Activated CD4-positive, CD25-positive, alpha-beta regulatory T cell treated with anti-CD3 and anti-CD28 coated beads, Interleukin-2, amount 50 U/mL, for 16 hours (primary cell): ENCODE measurements around the gene SEMA3F.

Source experiments
- DNase-seq: peaks from one replicate; pipeline ENCODE4 v3.0.0-alpha.2; 2020; ENCODE audit warnings: low read depth, low spot score

SEMA3F gene

DNA sequence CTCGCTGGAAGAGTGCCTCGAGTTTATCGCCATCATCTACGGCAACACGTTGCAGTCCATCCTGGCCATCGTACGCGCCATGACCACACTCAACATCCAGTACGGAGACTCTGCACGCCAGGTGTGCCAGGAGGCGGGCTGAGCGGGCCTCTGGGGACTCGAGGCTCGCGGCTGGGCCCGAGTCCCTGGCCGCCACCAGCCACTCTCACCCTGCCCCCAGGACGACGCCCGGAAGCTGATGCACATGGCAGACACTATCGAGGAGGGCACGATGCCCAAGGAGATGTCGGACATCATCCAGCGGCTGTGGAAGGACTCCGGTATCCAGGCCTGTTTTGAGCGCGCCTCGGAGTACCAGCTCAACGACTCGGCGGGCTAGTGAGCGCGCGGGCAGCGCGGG, 38.2 kb downstream of the SEMA3F start:
- no peak for DNase-seq

- DNase-seq, result no peak
Measured at GRCh38 chr3:50193746-50194127, 38.6 kb downstream of the SEMA3F start.

DNA sequence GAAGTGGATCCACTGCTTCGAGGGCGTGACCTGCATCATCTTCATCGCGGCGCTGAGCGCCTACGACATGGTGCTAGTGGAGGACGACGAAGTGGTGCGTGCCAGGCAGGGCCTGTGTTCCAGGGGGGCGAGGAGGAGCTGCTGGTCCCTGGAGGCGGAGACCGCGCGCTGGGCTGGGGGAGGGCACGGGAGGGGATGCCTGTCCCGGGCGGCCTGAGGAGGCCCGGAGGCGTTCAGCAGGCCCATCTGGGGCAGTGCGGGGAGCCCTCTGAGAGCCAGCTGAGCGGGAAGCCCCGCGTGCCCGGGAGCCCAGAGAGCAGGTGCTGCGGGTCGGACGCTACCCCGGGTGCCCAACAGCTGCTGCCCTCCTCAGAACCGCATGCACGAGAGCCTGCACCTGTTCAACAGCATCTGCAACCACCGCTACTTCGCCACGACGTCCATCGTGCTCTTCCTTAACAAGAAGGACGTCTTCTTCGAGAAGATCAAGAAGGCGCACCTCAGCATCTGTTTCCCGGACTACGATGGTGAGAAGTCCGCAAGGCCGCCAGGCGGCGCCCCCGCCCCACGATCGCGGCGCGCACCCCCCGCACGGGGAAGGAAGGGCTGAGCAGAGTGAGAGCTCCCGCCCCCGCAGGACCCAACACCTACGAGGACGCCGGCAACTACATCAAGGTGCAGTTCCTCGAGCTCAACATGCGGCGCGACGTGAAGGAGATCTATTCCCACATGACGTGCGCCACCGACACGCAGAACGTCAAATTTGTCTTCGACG, 39.2 kb downstream of the SEMA3F start:
- peak; percentile 71 for DNase-seq

DNA sequence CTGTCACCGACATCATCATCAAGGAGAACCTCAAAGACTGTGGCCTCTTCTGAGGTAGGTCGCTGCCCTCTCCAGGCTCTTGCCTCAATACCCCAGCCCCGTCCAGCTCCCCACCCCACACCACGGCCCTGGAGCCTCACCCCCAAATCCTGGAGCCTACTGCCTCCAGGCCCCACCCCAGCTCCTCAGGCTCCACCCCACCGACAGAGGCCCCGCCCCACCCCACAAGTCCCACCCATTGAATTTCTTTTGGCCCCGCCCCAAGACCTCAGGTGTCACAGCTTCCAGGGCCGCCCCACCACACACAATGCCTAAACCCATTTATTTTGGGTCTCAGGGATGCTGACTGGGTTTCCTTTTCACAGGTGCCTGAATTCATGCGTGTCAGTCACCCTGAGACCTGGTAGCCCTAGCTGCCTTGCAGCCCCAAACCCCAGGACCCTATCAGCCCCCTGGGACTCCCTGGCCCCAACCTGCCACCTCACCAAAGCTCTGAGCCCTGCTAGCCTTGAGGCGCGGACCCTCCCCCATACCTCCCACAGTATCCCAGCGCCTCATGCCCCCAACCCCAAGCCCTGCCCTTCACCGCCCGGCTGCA, 39.9 kb downstream of the SEMA3F start:
- DNase-seq, result no peak

GRCh38 chr3:50195501-50196252, 40.6 kb downstream of the SEMA3F start:
- no peak for DNase-seq

DNA sequence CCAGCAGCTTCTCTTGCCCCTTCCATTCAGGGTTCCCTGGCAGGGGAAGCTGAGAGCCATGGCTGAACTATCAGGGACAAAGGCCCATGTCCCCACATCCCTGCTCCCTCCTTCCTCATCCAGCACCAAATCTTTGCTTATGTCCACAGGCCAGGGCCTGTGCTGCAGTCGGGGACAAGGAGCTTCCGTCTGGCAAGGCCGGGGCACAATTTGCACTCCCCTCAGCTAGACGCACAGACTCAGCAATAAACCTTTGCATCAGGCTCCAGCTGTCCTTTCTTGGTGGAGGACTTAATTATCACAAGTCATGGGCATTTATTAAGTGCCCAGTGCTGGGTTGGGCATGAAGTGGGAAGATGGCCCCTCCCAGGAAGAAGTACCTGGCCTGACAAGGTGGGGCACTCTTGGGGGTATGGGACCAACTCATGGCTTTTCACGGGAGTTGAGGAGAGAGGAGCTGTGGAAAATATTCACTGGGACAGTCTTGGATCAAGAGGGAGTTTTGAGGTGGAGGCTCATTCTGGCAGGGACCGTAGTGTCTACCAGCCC, 41.2 kb downstream of the SEMA3F start:
- DNase-seq, result no peak

- DNase-seq, result no peak
Measured at GRCh38 chr3:50201573-50202315, 46.6 kb downstream of the SEMA3F start.

- no peak for DNase-seq
Measured at GRCh38 chr3:50202353-50203112, 47.4 kb downstream of the SEMA3F start.

GRCh38 chr3:50203113-50203808, 48.1 kb downstream of the SEMA3F start:
- DNase-seq, result no peak

- no peak for DNase-seq
Measured at GRCh38 chr3:50203809-50204803, 49.0 kb downstream of the SEMA3F start.

DNA sequence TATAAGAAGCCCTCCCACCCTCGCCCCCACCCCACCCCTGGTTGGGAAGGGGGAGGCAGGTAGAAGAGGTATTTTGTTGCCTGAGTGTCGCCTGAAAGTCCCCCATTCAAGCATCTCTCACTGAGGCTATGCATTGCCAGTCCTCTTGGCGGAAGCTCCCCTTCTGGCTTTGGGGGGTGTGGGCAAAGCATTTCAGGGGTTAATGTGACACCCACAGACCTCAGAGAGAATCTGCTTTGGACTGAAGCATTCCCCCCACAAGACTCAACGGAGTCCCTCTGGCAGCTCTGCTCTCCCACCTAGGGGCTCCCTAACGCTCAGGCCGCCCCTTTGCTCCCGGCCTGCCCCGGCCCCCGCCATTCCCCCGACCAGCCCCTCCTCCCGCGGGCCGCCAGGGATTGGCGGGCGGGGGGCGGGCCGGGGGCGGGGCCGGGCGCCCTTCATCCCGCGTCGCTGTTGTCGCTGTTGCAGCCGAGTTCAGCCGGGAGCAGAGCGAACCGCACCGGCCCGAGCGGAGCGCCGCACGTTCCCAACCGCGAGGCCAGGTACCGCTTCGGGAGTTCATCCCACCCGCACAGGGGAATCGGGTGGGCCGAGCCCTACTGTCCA, 49.8 kb downstream of the SEMA3F start, which contains the start of gene SLC38A3:
TSS of gene SLC38A3 (plus strand) at position 468 of the 609 bp plus-strand sequence. CDS start 8,929 bp downstream, outside the sequence.
- no peak for DNase-seq

DNA sequence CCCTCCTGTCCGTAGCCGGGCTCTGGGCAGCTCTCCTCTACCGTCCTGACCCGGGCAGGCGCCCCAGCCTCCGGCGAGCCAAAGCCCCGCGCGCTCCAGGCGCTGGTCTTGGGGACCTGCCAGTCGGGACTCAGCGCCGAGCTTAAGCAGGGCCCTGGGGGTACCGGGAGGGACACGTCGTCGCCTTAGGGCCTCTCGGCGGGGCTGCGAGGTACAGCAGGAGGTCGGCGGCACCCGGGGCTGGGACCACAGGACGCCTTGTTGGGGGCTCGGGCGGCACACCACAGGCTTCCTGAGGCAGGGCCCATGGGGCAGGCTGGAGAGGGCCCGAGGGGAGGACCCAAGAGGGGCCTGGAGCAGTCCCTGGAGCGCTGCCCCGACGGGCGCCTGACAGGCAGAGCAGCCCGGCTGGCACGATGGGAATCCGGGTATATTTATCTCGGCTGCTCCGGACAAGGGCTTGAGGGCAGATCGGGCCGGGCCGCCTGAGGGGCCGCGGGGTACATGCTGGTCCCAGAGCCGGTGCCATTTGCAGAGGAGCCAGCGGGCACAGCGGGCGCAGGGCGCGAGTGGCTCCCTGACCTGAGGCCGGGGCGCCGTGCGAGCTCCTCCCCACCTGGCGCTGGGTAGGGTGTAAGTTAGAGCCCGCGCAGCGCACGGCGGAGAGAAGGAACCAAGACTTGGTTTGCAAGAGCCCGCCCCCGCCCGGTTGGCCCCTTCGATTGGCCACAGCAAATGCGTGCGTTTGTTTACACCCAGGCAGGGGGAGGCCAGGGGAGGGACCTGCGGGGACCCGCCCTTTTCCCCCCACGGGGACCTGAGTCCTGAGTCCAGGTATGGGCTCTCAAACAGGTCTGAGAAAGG, 50.5 kb downstream of the SEMA3F start:
- no peak for DNase-seq

DNA sequence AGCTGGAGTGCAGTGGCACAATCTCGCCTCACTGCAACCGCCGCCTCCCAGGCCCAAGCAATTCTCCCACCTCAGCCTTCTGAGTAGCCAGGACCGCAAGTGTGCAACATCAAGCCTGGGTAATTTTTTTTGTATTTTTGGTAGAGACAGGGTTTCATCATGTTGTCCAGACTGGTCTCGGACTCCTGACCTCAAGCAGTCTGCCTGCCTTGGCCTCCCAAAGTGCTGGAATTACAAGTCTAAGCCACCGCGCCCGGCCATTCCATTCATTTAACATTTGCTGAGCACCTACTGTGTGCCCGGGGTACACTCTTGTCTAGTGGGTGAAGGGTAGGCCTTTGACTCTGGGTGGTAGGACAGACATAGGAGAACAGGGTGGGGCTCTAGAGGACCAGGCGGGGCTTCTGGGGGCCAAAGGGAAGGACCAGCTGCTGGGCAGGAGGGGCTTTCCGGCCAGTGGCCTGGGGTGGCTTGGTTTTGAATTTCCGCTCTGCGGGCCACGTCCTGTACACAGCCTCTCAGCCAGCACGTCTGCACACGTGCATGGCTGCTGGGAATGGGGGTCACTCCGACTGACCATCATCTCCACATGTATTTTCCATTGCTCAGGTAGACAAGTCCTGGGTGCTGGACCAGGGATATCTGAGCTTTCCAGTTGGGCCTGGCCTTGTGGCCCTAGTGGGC, 52.4 kb downstream of the SEMA3F start:
- DNase-seq, result no peak

DNA sequence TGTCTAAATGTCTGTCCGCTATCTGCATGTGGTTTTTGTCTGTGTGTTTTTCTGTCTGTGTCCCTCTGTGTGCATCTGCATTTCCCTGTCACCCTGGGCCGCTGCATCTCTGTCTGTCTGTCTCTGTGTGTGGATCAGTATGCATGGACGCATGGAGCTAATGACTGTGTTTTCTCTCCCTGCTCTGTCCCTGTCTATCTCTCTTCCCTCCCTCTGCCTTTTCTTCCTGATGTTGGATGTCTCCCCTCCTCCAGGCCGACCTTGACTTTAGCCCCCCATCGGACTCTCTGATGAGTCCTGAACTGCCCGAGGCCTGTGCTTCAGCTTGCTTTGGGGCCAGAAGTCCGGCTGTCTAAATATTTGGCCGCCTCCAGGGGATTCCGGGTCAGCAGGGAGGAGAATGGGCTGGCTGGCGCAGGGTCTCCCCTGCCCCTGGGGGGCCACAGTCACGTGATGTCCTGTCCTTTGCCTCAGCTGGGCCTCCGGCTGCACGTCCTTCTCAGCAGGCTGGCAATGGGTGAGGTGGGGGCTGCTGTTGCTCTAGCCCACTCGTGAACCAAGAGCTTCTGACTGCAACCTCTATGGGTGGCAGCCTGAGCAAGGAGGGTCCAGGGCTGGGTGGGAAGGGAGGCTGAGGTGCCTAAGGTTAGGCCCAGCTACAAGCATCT, 53.7 kb downstream of the SEMA3F start:
- no peak for DNase-seq

- DNase-seq, result no peak
Measured at GRCh38 chr3:50210176-50210509, 55.0 kb downstream of the SEMA3F start.

GRCh38 chr3:50210510-50211367, 55.6 kb downstream of the SEMA3F start:
- DNase-seq, result no peak
